GDM1 (cell line): ENCODE data around the gene LYST.
"Not testable (repeated sequence)": the region's sequence is repeated elsewhere in the genome, so short reads cannot be mapped to it uniquely, and the experiment has no call there.

Experiments
- DNase-seq: peaks from one replicate; lab custom pipeline; 2025; lab: John Stamatoyannopoulos, UW

LYST gene

DNA sequence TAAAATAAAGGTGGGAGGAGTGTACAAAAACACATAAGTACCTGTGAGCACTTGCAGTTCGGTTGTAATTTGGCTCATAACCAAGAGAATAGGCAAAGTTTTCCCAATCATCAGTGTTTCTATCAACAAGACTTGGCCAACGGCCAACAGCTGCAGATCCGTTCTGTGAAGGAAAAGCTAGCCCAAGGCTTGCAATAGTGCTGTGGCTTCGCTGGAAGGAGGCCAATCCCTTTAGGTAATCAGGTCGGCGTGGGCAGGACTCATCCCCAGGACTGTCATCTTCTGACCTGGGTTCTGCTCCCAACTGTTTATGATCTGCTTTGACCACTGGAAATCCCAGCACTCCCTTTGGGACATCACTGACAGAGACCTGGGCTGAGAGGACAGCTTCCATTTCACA is 107.8 kb downstream of the LYST start:
- DNase-seq = no peak

- DNase-seq = no peak
Observed at GRCh38 chr1:235757587-235758096, 109.1 kb downstream of the LYST start.

- DNase-seq = not testable (repeated sequence)
Observed at GRCh38 chr1:235754186-235754585, 112.5 kb downstream of the LYST start.

DNA sequence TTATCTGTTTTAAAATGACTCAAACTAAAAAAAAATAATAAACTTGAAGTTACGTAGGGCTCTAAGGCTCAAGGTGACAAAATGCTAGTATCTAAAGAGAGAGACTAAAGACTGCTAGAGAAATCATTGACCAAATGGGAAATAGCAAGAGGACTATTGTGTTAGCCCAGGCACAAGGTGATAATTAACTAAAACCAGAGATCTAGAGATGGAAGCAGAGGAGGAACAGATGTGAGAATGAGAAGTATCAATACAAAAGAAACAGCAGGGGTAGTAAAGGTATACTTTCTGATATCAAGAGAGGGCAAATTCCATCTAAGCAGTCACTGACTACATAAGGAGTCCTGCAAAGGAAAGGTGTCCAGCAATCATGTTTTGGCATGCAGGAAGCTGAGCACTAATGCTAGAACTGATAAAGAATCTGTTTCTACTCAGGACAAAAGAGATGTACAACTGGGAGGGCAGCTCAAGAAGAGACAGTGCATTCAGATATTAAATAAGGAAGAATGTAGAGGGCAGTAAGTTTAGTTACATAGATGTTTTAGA is 116.9 kb downstream of the LYST start:
- DNase-seq = no peak

DNA sequence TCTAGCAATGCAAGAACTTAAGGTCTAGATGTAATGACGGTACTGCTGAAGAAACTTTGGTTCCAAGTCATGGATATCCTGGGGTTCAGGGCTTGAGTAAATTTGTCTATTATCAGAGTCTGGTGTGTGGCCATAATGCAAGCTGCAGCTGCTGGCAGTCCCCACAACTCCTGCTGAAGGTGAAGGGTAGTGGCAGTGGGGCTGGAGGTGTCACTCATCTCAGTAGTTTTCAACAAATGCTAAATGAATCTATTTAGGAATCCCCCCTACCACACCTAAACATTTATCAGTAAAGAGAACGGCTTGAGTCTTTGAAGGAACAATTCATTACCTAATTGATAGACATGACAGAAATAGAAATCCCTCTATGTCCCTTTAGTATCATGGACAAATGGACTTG is 118.0 kb downstream of the LYST start:
- no peak for DNase-seq

DNA sequence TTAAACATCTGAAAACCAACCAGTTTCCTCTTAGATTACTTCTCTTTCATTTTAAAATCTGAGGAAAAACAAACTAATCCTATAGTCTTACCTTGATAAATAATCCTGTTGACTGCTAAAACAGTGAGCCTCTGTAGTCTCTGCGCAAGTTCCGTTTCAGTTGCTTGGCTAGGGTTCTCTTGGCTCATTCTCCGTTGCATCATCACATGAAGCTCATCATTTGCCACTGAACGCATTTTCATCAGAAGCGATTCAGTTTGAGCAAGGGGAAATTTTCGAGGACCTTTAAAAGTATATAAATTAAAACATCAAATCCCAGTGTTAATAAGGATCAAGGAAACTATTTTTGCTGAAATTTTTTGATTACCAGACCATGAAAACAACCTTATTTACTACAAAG is 120.5 kb downstream of the LYST start:
- DNase-seq = no peak

DNA sequence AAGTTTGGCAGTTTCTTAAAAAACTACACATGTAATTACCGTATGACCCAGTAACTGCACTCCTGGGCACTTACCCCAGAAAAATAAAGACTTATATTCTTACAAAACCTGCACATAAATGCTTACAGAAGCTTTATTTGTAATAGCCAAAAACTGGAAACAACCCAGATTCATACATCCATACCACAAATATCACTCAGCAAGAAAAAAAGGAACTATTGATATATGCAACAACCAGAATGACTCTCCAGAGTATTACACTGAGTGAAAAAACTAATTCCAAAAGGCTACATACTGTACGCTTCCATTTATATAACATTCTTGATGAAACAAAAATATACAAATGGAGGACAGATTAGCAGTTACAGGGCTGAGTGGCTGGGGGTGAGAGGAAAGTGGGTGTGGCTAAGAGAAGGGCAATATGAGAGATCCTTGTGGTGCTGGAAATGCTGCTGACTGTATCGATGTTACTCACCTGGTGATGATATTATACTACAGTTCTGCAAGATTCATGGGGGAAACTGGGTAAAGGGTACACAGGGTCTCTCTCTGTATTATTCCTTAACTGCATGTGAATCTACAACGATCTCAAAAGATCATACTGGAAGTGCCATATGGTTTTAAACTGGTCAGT is 121.1 kb downstream of the LYST start:
- no peak for DNase-seq

DNA sequence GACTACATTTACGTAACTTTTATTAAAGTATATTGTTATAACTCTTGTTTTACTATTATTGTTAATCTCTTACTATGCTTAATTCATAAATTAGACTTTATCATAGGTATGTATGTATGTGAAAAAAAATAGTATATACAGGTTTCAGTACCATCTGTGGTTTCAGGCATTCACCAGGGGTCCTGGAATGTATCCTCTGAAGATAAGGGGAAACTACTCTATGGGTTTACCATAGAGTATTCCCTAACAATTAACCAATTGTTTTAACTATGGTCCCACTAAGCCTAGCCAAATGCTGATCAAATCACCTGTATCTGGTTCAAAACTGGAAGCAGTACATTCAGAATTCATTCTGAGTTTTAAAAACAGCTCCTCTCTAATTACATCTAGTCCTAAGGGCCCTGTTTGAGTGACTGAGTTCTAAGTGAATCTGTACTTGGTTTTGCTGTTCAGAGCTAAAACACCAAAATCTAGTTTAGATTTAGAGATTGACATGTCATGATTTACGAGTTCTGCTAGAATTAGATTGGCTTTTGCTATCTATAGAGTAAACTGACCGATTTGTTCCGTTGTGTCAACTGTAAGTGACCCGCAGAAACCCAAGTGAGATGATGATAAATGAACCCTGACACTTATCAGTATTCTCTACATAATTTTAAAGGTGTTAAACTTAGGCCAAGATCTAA is 123.6 kb downstream of the LYST start:
- DNase-seq = no peak

GRCh38 chr1:235741294-235741693 is 125.4 kb downstream of the LYST start:
- no peak for DNase-seq

- no peak for DNase-seq
Observed at GRCh38 chr1:235739631-235740030, 127.1 kb downstream of the LYST start.

GRCh38 chr1:235739124-235739523 is 127.6 kb downstream of the LYST start:
- no peak for DNase-seq

- no peak for DNase-seq
Observed at GRCh38 chr1:235737751-235738150, 129.0 kb downstream of the LYST start.

DNA sequence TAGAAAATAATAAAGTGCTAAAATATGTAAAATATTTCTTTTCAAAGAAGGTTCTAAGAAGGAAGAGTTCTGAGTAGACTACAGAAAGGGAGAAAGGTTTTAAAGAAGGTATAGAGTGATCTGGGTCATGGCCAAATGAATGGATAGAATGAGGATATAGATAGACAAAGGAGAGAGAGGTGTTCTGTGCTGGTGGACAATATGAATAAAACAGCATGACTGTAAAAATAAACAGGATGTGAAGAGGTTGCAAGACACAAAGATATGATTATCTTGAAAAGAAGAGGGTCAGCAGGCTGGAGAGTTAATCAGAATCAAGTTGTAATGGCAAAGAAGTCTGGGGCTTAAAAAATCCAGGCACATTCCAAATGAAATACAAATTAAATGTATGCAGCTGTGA is 130.4 kb downstream of the LYST start:
- no peak for DNase-seq

DNA sequence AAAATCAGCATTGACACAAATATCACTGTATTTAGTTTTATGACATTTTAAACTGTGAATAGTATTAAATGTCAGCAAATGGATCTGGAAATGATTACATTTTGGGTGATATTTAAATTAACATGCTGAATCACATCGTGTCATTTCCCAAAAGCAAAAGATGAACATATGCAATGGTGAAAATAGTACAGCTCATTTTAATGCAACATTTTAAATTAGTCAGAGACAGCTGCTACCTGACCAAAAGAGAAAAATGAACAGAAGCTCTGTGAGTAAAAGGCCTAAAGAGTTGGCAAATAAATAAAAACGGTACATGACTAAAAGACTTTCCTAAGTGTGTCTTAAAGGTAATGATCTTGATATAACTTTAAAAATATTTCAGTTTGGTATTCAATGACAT is 131.1 kb downstream of the LYST start:
- DNase-seq = no peak

- no peak for DNase-seq
Observed at GRCh38 chr1:235734335-235734734, 132.4 kb downstream of the LYST start.

DNA sequence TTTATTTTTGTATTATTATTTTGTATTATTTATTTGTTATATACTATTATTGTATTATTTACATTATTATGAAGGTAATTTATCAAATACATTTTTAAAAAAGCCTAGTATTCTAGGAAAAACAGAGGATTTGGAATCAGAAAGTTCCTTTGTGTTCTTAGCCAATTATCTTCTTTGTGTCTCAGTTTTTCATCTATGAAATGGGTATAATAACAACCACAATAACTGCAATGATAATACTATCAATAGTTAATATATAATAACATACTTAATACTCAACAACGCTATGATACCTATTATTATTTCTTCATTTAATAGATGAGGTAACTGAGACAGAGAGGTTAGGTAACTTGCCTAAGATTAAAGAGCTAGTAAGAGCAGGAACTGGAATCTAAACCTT is 136.7 kb downstream of the LYST start:
- DNase-seq = no peak

DNA sequence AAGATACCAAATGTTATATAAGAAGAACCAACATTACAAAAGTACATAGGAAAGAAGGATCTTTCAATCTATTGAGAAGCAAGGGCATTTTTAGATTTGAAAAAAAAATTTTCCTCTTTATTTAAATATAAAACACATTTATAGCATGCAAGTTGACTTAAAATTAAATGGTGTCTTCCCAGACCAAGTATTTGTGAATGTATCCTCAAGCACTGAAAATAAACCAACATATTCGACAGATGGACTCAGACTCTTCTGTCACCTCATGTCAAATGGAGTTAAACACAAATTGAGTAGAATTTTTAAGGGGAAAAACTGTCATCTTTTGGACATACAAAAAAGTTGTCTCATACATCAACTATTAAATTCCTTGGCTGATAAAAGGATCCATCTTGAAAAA is 140.1 kb downstream of the LYST start:
- no peak for DNase-seq

- no peak for DNase-seq
Observed at GRCh38 chr1:235725434-235725833, 141.3 kb downstream of the LYST start.

- no peak for DNase-seq
Observed at GRCh38 chr1:235724730-235725129, 142.0 kb downstream of the LYST start.

DNA sequence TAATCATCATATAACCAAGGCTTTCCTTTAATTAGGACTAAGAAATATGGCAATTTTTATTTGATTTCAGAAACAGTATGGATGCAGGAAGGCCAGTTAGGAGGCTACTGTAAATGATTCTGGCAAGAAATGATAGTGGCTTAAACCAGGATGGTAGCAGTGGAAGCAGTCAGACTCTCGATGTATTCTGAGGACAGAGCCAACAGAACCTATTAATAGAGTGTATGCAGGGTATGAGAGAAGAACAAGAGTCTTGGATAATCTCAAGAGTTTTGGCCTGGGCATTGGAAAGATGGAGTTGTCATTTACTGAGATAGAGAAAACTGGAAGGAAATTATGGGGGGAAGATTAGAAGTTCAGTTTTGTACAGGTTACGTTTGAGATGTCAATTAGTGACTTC is 143.8 kb downstream of the LYST start:
- DNase-seq = no peak

GRCh38 chr1:235721982-235722381 is 144.7 kb downstream of the LYST start:
- DNase-seq = no peak

DNA sequence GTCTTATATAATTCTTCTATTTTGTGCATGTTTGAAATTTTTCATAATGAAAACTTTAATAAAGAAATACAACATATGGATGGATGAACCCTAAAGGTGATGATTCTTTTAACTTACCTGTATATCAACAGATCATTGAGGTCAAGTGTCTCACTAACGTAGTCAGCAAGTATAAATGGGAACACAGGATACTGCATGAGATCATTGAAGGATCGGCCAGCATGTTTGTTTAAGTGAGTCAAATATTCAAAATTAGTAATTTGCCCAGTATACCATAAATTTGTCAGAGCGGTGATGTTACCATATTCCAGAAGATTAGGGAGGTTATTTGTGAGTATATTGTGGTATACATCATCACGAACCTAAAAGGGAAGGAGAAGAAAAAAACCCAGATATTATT is 146.2 kb downstream of the LYST start:
- DNase-seq = no peak

GRCh38 chr1:235714205-235714897 is 152.4 kb downstream of the LYST start:
- no peak for DNase-seq
